Aorta (tissue), 5 donors: Measurements from ENCODE around the gene LMO4. TPM values are rescaled to one million over a fixed set of nuclear protein-coding genes. Genes with fewer than 3 reads are reported as not detected.

Experiments used
- ATAC-seq: fragments of 200-7000 bp; cut with Tn5 transposase; one replicate; pipeline ENCODE4 v1.9.1; 2022; ENCODE audit warnings: moderate library complexity; ENCODE audit not compliant: low FRiP score
- DNase-seq, 2 donors: peaks; one replicate each; pipeline ENCODE4 v3.0.0-alpha.2; 2020
- H3K27ac ChIP-seq, 2 donors: one replicate each; pipeline ENCODE4 v1.5.1; 2013; ENCODE audit warnings: low read length in 2 of 2, mild to moderate bottlenecking in 2 of 2, moderate library complexity in 2 of 2, control low read depth in 1 of 2, inconsistent platforms in 1 of 2, low read depth in 1 of 2
- H3K27me3 ChIP-seq, 2 donors: one replicate each; pipeline ENCODE4 v1.6.1; 2013; ENCODE audit warnings: control low read depth in 1 of 2, low read length in 1 of 2, mild to moderate bottlenecking in 1 of 2, moderate library complexity in 1 of 2; ENCODE audit not compliant: insufficient read depth in 2 of 2, control insufficient read depth in 1 of 2
- H3K36me3 ChIP-seq, 2 donors: one replicate each; pipeline ENCODE4 v1.6.1; 2013; ENCODE audit warnings: control low read depth in 1 of 2, low read length in 1 of 2, mild to moderate bottlenecking in 1 of 2; ENCODE audit not compliant: insufficient read depth in 2 of 2, control insufficient read depth in 1 of 2
- H3K4me1 ChIP-seq, 2 donors: one replicate each; pipeline ENCODE4 v1.6.1; 2013; ENCODE audit warnings: low read length in 2 of 2, control low read depth in 1 of 2, mild to moderate bottlenecking in 1 of 2, moderate library complexity in 1 of 2; ENCODE audit not compliant: insufficient read depth in 2 of 2, control insufficient read depth in 1 of 2
- H3K4me3 ChIP-seq, 2 donors: one replicate each; pipeline ENCODE4 v1.5.1; 2013; ENCODE audit warnings: low read length in 2 of 2, control low read depth in 1 of 2, mild to moderate bottlenecking in 1 of 2
- H3K9me3 ChIP-seq: one replicate; pipeline ENCODE4 v1.6.1; 2013; ENCODE audit warnings: mild to moderate bottlenecking, low read length; ENCODE audit not compliant: control insufficient read depth
- WGBS, 2 donors: extraction: QIAGEN DNeasy Blood & Tissue Kit; methylation state at CpG; one replicate each; pipeline ENCODE4 v1.1.7; 2013; 5-methylcytosine and 5-hydroxymethylcytosine counted together
- intact Hi-C, 2 donors: fragments of 100-400 bp; cut with DNase I; formaldehyde crosslinking; loops; one replicate each; pipeline versions ENCODE4 v1.14.2 to v1.15.0; 2022
- polyA plus RNA-seq, 2 donors: library from polyadenylated mRNA; stranded (reverse); fragments of 200-250 nt; gene quantifications; one replicate each; pipeline ENCODE4 v1.2.3, GENCODE V29; 2013
- total RNA-seq, 2 donors: library from RNA; stranded (reverse); fragmentation: NEBNext Ultra II Directional; extraction: Animal tissue kit (Norgen Biotek cat#: 25700); gene quantifications; one replicate each; pipeline ENCODE4 v1.2.1, GENCODE V29; 2021
- donor health status: healthy with polysubstance abuse.
- donor health status: Bipolar disorder and iron deficiency.
- donor health status: DM: no; HTN: no; CAD: no.
- donor health status: DM: no; HTN: no; CAD: no.
- donor health status: DM: yes; HTN: yes; CAD: no.

The LMO4 gene
- total and polyA plus RNA-seq, 4 donors, result 42.5 to 51.8 (median 48.1) TPM

DNA sequence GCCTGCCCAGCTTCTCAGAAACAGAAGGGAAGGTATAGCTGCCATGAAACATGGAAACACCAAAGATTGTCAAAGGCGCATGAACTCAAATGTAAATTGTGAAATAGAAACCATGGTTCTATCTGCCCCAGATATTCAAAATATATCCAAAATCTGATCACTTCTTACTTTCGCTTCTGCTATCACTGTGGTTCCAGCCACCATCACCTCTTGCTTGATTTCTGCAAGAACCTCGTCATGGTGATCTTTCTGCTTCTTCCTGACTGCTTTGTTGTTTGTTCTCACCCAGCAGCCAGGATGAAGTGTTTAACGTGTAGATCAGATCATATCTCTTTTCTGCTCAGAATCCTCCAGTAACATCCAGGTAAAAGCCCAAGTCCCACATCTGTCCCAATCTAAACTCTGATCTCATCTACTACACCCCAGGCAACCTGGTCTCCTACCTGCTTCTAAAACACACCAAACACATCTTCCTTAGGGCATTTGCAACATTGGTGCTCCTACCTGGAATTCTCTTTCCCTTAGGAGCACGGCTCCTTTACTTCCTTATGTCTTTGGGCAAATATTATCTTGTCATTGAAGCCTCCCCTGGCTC is 10.5 kb upstream of the LMO4 start:
- H3K36me3 ChIP-seq, result no peaks in the 10 kb centered on the region
- no peaks in the 10 kb centered on the region for H3K9me3 ChIP-seq
- H3K4me3 ChIP-seq, result no peak overlapping the region
- no peaks in the 10 kb centered on the region for H3K27me3 ChIP-seq
- no peak overlapping the region for H3K27ac ChIP-seq
- 88 to 92% methylated on average over 5 of the region's 5 CpGs for WGBS, 2 donors
- H3K4me1 ChIP-seq, result no peaks in the 10 kb centered on the region
- ATAC-seq (no peak), DNase-seq (no peak)
- intact Hi-C loops, result no loop called here

DNA sequence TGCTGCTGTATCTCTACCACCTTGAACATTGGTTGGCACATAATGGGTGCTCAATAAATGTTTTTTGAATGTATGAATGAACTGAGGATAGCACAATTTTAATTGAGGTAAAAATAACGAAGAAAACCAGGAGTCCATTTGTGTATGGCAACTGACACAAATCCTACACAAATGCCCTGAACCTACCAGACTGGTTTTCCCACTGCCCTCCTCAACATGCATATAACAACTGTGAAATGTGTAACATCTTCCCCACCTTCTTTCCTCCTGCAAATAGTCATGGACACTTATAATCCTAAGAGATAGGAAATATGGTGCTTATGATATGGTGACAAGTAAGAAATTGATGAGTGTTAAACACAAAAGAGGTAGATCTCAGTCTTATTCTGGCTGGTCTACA is 9.9 kb upstream of the LMO4 start:
- 89 to 98% methylated on average over 1 of the region's 1 CpG for WGBS, 2 donors
- no peaks in the 10 kb centered on the region for H3K4me1 ChIP-seq
- H3K27ac ChIP-seq, result no peak overlapping the region
- no peak for DNase-seq
- intact Hi-C loops, result no loop called here
- no peaks in the 10 kb centered on the region for H3K36me3 ChIP-seq
- H3K9me3 ChIP-seq, result no peaks in the 10 kb centered on the region
- no peaks in the 10 kb centered on the region for H3K27me3 ChIP-seq
- no peak overlapping the region for H3K4me3 ChIP-seq
- ATAC-seq, result no peak

DNA sequence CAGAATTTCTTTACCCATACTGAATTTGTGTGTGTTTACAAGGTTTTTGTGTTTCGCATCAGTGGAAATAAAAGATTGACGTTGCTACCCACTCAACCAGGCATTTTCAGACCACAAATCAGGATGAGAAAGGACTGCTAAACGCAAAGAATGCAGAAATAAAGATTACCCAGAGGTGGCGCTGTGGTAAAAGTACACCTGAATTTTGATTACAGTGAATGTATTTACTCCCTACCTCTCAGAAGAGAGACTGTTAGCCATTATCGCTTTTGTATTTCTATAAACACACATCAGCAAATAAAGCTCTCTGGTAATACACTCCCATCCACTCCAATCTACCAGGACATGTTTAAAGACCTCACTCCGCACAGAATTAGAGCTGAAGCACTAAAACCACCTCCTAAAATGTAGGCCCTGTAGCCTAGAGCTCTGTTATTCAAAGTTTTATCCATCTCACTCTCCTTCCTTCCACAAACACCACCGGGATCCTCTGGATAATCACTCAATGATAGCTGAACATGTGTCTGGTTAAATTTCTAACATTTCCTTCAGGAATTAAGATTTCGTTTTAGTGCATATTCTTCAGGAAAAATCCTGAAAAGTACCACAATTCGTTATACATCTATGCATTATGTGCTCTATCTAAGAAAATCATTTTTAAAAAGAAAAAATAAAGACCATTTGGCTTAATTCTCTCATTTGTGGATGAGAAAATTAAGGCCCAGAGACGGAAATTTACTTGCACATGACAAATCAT is 2.5 kb upstream of the LMO4 start:
- DNase-seq (no peak), ATAC-seq (no peak)
- WGBS, 2 donors, result 42 to 44% methylated on average over 10 of the region's 10 CpGs
- no peaks in the 10 kb centered on the region for H3K36me3 ChIP-seq
- intact Hi-C loops, result loop anchor here (5.0 kb wide), 3 partner anchors 549 to 736 kb away; no protein-coding TSS in a partner anchor
- H3K27me3 ChIP-seq, result no peaks in the 10 kb centered on the region
- no peak overlapping the region for H3K27ac ChIP-seq
- H3K4me3 ChIP-seq, result no peak overlapping the region
- H3K9me3 ChIP-seq, result no peaks in the 10 kb centered on the region
- H3K4me1 ChIP-seq, result no peaks in the 10 kb centered on the region

GRCh38 chr1:87327376-87328271 is 1.1 kb upstream of the LMO4 start:
- intact Hi-C loops, result loop anchor here (2.0 to 5.0 kb wide), 4 partner anchors 550 to 735 kb away; no protein-coding TSS in a partner anchor
- no peaks in the 10 kb centered on the region for H3K27me3 ChIP-seq
- 2 to 3% methylated on average over 23 to 27 of the region's 27 CpGs for WGBS, 2 donors
- DNase-seq (no peak), ATAC-seq (no peak)
- peak overlapping the region; percentile 98 to 99 for H3K27ac ChIP-seq
- no peaks in the 10 kb centered on the region for H3K9me3 ChIP-seq
- no peaks in the 10 kb centered on the region for H3K36me3 ChIP-seq
- peak overlapping the region; percentile 86 to 92 for H3K4me3 ChIP-seq
- H3K4me1 ChIP-seq, result no peaks in the 10 kb centered on the region

GRCh38 chr1:87329051-87329525 is 408 bp downstream of the LMO4 start:
- intact Hi-C loops, result loop anchor here (1.0 to 5.0 kb wide), 5 partner anchors 552 to 733 kb away; no protein-coding TSS in a partner anchor
- ATAC-seq, result peak; percentile 38

DNA sequence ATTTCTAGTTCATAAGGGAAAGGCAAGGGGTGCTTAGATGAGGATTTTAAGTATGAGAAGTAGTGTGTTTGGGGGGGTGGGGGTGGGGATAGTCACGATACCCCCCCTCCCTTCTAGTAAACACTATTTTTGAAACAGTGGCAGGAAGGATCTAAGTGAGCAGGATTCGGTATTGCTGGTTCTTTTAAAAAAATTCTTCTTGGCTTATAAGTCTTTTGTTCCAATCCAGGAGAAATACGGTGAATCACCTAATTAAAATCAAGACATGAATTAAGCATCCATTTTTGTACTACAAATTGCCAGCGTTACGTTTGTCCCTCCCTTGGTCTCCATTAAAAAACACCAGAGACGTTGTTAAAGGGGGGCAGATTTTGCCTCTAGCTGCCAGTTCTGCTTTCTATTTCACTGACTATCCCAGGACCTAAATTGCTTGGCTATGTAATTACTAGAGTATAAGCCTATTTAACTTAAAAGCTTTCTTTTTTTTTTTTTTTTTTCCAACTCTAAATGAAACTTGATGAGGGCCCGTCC is 911 bp downstream of the LMO4 start:
- ATAC-seq (no peak), DNase-seq (no peak)
- H3K27me3 ChIP-seq, result no peaks in the 10 kb centered on the region
- intact Hi-C loops, result loop anchor here (1.0 to 10.0 kb wide), 8 partner anchors 165 to 1555 kb away; no protein-coding TSS in a partner anchor
- H3K4me3 ChIP-seq, result peak overlapping the region; percentile 96
- H3K4me1 ChIP-seq, result no peaks in the 10 kb centered on the region
- peak overlapping the region; percentile 84 to 93 for H3K27ac ChIP-seq
- no peaks in the 10 kb centered on the region for H3K9me3 ChIP-seq
- H3K36me3 ChIP-seq, result no peaks in the 10 kb centered on the region
- 0 to 1% methylated on average over 7 of the region's 7 CpGs for WGBS, 2 donors

More at GRCh38 chr1:87329051-87329525, 408 bp downstream of the LMO4 start:
- Histone ChIP-seq H3K9me3 (no peaks in the 10 kb centered on the region), H3K36me3 (no peaks in the 10 kb centered on the region), H3K27me3 (no peaks in the 10 kb centered on the region), H3K4me3 (peak overlapping the region; percentile 96), H3K4me1 (no peaks in the 10 kb centered on the region), H3K27ac (peak overlapping the region; percentile 84 to 93)
- peak; percentile 66 to 82 for DNase-seq
- 0% methylated on average over 33 to 35 of the region's 35 CpGs for WGBS, 2 donors

GRCh38 chr1:87330057-87330884 is 1.6 kb downstream of the LMO4 start:
- H3K36me3 ChIP-seq, result no peaks in the 10 kb centered on the region
- DNase-seq (peak in 1 of 2 donors; percentile 52), ATAC-seq (no peak)
- H3K9me3 ChIP-seq, result no peaks in the 10 kb centered on the region
- H3K4me3 ChIP-seq, result peak overlapping the region; percentile 96
- intact Hi-C loops, result loop anchor here (10.0 kb wide), 3 partner anchors 165 to 1555 kb away; no protein-coding TSS in a partner anchor
- no peaks in the 10 kb centered on the region for H3K27me3 ChIP-seq
- peak overlapping the region; percentile 53 to 59 for H3K27ac ChIP-seq
- H3K4me1 ChIP-seq, result no peaks in the 10 kb centered on the region
- 0% methylated on average over 19 of the region's 19 CpGs for WGBS, 2 donors
